Measurements from ENCODE around the gene ANKRD24.

GRCh38 chr19:4201798-4202197, 19.3 kb downstream of the ANKRD24 start:
- no peak for TF ChIP-seq CTCF (IDR thresholded peaks at IDR 0.05; ENCODE audit: extremely low read depth in 1 of 2, insufficient read depth in 1 of 2, low read depth in 1 of 2, low read length in 2 of 2)
- no peak for TF ChIP-seq POLR2A (IDR thresholded peaks at IDR 0.05; ENCODE audit: low read depth, low read length)
- TF ChIP-seq JUN (IDR thresholded peaks at IDR 0.05; ENCODE audit: borderline replicate concordance, insufficient read depth, insufficient read length, low read depth), result no peak
- TF ChIP-seq FOS (IDR thresholded peaks at IDR 0.05; ENCODE audit: borderline replicate concordance, insufficient read depth, low read length), result no peak
- no peak for TF ChIP-seq POLR2AphosphoS5 (IDR thresholded peaks at IDR 0.05; ENCODE audit: insufficient read depth, low read depth, low read length)
- TF ChIP-seq EZH2 (IDR thresholded peaks at IDR 0.05; ENCODE audit: borderline replicate concordance, low read depth, low read length, severe bottlenecking), result no peak
- TF ChIP-seq MAX (IDR thresholded peaks at IDR 0.05; ENCODE audit: insufficient read depth, insufficient read length), result no peak
